OCI-LY3 (cell line): ENCODE data around the gene SMAGP.
A peak's percentile ranks its signal among the peaks of the same experiment; 100 is the strongest.

Experiments used
- H2AFZ ChIP-seq: fragments of 200-600, 300-600 bp; shearing (Covaris generic); 2 replicates; pipeline ENCODE4 v1.6.0; 2014; ENCODE audit warnings: antibody characterized with exemption, low read depth, low read length
- H3K27ac ChIP-seq: fragments of 200-600, 300-600 bp; sonication (generic); 2 replicates; pipeline ENCODE4 v1.5.1; 2014; ENCODE audit warnings: mild to moderate bottlenecking, low read length, moderate library complexity, mixed read lengths
- H3K27me3 ChIP-seq: fragments of 200-600, 300-600 bp; sonication (generic); 2 replicates; pipeline ENCODE4 v1.6.1; 2014; ENCODE audit warnings: low read depth, low read length, mixed read lengths
- H3K36me3 ChIP-seq: fragments of 200-600, 300-600 bp; sonication (generic); replicated peaks from 2 replicates; pipeline ENCODE3; 2014; ENCODE audit warnings: low read depth, low read length, mixed read lengths
- H3K4me1 ChIP-seq: fragments of 300-600, 200-600 bp; sonication (generic); 2 replicates; pipeline ENCODE4 v1.6.1; 2014; ENCODE audit warnings: low read length, mixed read lengths
- H3K4me2 ChIP-seq: fragments of 200-600, 300-600 bp; sonication (generic); 2 replicates; pipeline ENCODE4 v1.6.1; 2014; ENCODE audit warnings: low read length, mixed read lengths
- H3K4me3 ChIP-seq: fragments of 300-600, 200-600 bp; sonication (generic); 2 replicates; pipeline ENCODE4 v1.5.1; 2014; ENCODE audit warnings: antibody characterized with exemption, mild to moderate bottlenecking, low read length, moderate library complexity
- H3K79me2 ChIP-seq: fragments of 300-600, 200-600 bp; shearing (Covaris generic); 2 replicates; pipeline ENCODE4 v1.6.1; 2014; ENCODE audit warnings: mild to moderate bottlenecking, low read length, mixed read lengths
- H3K9ac ChIP-seq: fragments of 300-600, 200-600 bp; shearing (Covaris generic); 2 replicates; pipeline ENCODE4 v1.6.0; 2014; ENCODE audit warnings: mild to moderate bottlenecking, low read length, moderate library complexity
- H3K9me3 ChIP-seq: fragments of 200-600, 300-600 bp; shearing (Covaris generic); 2 replicates; pipeline ENCODE4 v1.6.1; 2014; ENCODE audit warnings: low read length, mixed read lengths; ENCODE audit not compliant: insufficient read depth
- H4K20me1 ChIP-seq: fragments of 200-600, 300-600 bp; sonication (generic); 2 replicates; pipeline ENCODE4 v1.6.1; 2016; ENCODE audit warnings: low read length, mixed read lengths; ENCODE audit not compliant: insufficient read depth
- CTCF ChIP-seq: fragments of 200-600, 300-600 bp; sonication (generic); IDR thresholded peaks from 2 replicates; pipeline ENCODE4 v1.5.1; 2014; ENCODE audit warnings: antibody characterized with exemption, low read length, low read depth
- EZH2phosphoT487 ChIP-seq: fragments of 200-600 bp; shearing (Covaris generic); IDR thresholded peaks from 2 replicates; pipeline ENCODE4 v1.6.1; 2018; ENCODE audit warnings: antibody characterized with exemption, mixed run types, low read depth

Gene SMAGP

GRCh38 chr12:51254536-51254935, 15.7 kb downstream of the SMAGP start:
- TF ChIP-seq CTCF (no peak), EZH2phosphoT487 (no peak)

GRCh38 chr12:51253276-51253675, 16.9 kb downstream of the SMAGP start:
- no peak overlapping the region for H2AFZ ChIP-seq
- H3K9me3 ChIP-seq: no peaks in the 10 kb centered on the region
- H3K4me2 ChIP-seq: no peak overlapping the region
- H3K9ac ChIP-seq: no peak overlapping the region
- H3K36me3 ChIP-seq: no peaks in the 10 kb centered on the region
- no peak overlapping the region for H3K27ac ChIP-seq
- no peak overlapping the region for H3K4me3 ChIP-seq
- H4K20me1 ChIP-seq: no peaks in the 10 kb centered on the region
- H3K79me2 ChIP-seq: no peaks in the 10 kb centered on the region
- no peak for TF ChIP-seq EZH2phosphoT487
- no peak for TF ChIP-seq CTCF
- no peaks in the 10 kb centered on the region for H3K4me1 ChIP-seq
- H3K27me3 ChIP-seq: no peaks in the 10 kb centered on the region

More at GRCh38 chr12:51254536-51254935, 15.7 kb downstream of the SMAGP start:
- Histone ChIP-seq H3K9ac (no peak overlapping the region), H3K27ac (no peak overlapping the region), H3K4me3 (no peak overlapping the region), H3K27me3 (no peaks in the 10 kb centered on the region), H4K20me1 (no peaks in the 10 kb centered on the region), H2AFZ (no peak overlapping the region), H3K4me2 (no peak overlapping the region), H3K79me2 (no peaks in the 10 kb centered on the region), H3K9me3 (no peaks in the 10 kb centered on the region), H3K4me1 (no peaks in the 10 kb centered on the region), H3K36me3 (no peaks in the 10 kb centered on the region)

- H3K27ac ChIP-seq: no peak overlapping the region
- no peak overlapping the region for H3K4me3 ChIP-seq
- H3K4me2 ChIP-seq: no peak overlapping the region
- H2AFZ ChIP-seq: no peak overlapping the region
- no peaks in the 10 kb centered on the region for H3K79me2 ChIP-seq
- TF ChIP-seq CTCF: no peak
- TF ChIP-seq EZH2phosphoT487: no peak
- peaks cover 21% of the 10 kb centered on the region for H3K36me3 ChIP-seq
- no peak overlapping the region for H3K9ac ChIP-seq
- H4K20me1 ChIP-seq: no peaks in the 10 kb centered on the region
- no peaks in the 10 kb centered on the region for H3K9me3 ChIP-seq
- H3K4me1 ChIP-seq: peaks cover 17% of the 10 kb centered on the region
- no peaks in the 10 kb centered on the region for H3K27me3 ChIP-seq
Measured at GRCh38 chr12:51247523-51248206, 22.6 kb downstream of the SMAGP start.

- no peaks in the 10 kb centered on the region for H3K27me3 ChIP-seq
- H3K4me1 ChIP-seq: peaks cover 25% of the 10 kb centered on the region
- peaks cover 30% of the 10 kb centered on the region for H3K36me3 ChIP-seq
- TF ChIP-seq CTCF (peak; percentile 29), EZH2phosphoT487 (no peak)
- peak overlapping the region; percentile 22; the same call in 1 of the 2 replicates for H3K4me2 ChIP-seq
- H3K4me3 ChIP-seq: no peak overlapping the region
- no peak overlapping the region for H3K9ac ChIP-seq
- no peak overlapping the region for H3K27ac ChIP-seq
- no peaks in the 10 kb centered on the region for H4K20me1 ChIP-seq
- H3K9me3 ChIP-seq: no peaks in the 10 kb centered on the region
- no peaks in the 10 kb centered on the region for H3K79me2 ChIP-seq
- no peak overlapping the region for H2AFZ ChIP-seq
Measured at GRCh38 chr12:51246254-51246853, 23.9 kb downstream of the SMAGP start.
